CD4-positive, alpha-beta T cell (primary cell): ENCODE results near the gene IGFL1. TPM values are rescaled to one million over a fixed set of nuclear protein-coding genes. Genes with fewer than 3 reads are reported as not detected.
"Not testable (repeated sequence)": the region's sequence is repeated elsewhere in the genome, so short reads cannot be mapped to it uniquely, and the experiment has no call there.

ENCODE experiments used
- ATAC-seq: fragments of 200-7000 bp; cut with Tn5 transposase; one replicate; pipeline ENCODE4 v1.10.0; 2022; ENCODE audit warnings: mild to moderate bottlenecking; ENCODE audit not compliant: poor library complexity
- CTCF ChIA-PET: fragments of 350-600 bp; sonication (Branson Sonifier 250); formaldehyde crosslinking; loops from one replicate; lab custom pipeline; 2021; ENCODE audit warnings: antibody characterized with exemption, inconsistent platforms; lab: Charles Lee
- POLR2A ChIA-PET: fragments of 350-600 bp; sonication (Branson Sonifier 250); formaldehyde crosslinking; loops from one replicate; lab custom pipeline; 2021; ENCODE audit warnings: antibody characterized with exemption, inconsistent platforms; lab: Charles Lee
- DNase-seq, 14 experiments: peaks; one replicate each; pipeline ENCODE4 v3.0.0-alpha.2; 2013 to 2020; ENCODE audit warnings: mixed read lengths in 2 of 14
- H3K27ac ChIP-seq, 2 donors: one replicate each; pipeline versions ENCODE4 v1.5.1 to v1.7.0; 2013; ENCODE audit warnings: low read length in 2 of 2, low read depth in 1 of 2, mild to moderate bottlenecking in 1 of 2
- H3K27me3 ChIP-seq, 2 experiments: 1 replicate in 1 of 2; 2 replicates in 1 of 2; pipeline versions ENCODE4 v1.6.1 to v1.7.0; 2013; ENCODE audit warnings: low read length in 2 of 2, control low read depth in 1 of 2, mild to moderate bottlenecking in 1 of 2, moderate library complexity in 1 of 2; ENCODE audit not compliant: insufficient read depth in 2 of 2, control insufficient read depth in 1 of 2
- H3K36me3 ChIP-seq: one replicate; pipeline ENCODE4 v1.6.1; 2013; ENCODE audit warnings: low read length, control low read depth; ENCODE audit not compliant: insufficient read depth
- H3K4me1 ChIP-seq: one replicate; pipeline ENCODE4 v1.6.1; 2013; ENCODE audit warnings: low read length, control low read depth; ENCODE audit not compliant: insufficient read depth
- H3K4me3 ChIP-seq: one replicate; pipeline ENCODE4 v1.5.1; 2013; ENCODE audit warnings: mild to moderate bottlenecking, low read length, moderate library complexity
- H3K9me3 ChIP-seq, 2 experiments: 1 replicate in 1 of 2; 2 replicates in 1 of 2; pipeline versions ENCODE4 v1.6.1 to v1.7.0; 2013; ENCODE audit warnings: low read length in 2 of 2, mild to moderate bottlenecking in 2 of 2, control low read depth in 1 of 2, moderate library complexity in 1 of 2; ENCODE audit not compliant: control insufficient read depth in 1 of 2, insufficient read depth in 1 of 2
- H3K27ac Mint-ChIP-seq: one replicate; pipeline ENCODE4 v1.8.0; 2020; ENCODE audit warnings: mixed read lengths
- H3K27me3 Mint-ChIP-seq: one replicate; pipeline ENCODE4 v1.8.0; 2021; ENCODE audit warnings: mixed read lengths
- H3K36me3 Mint-ChIP-seq: one replicate; pipeline ENCODE4 v1.8.0; 2021; ENCODE audit warnings: low read depth, mixed read lengths
- H3K4me1 Mint-ChIP-seq: one replicate; pipeline ENCODE4 v1.8.0; 2021; ENCODE audit warnings: low read depth, mixed read lengths
- H3K4me3 Mint-ChIP-seq: one replicate; pipeline ENCODE4 v1.8.0; 2020; ENCODE audit warnings: mild to moderate bottlenecking, mixed read lengths
- H3K9me3 Mint-ChIP-seq: one replicate; pipeline ENCODE4 v1.8.0; 2020; ENCODE audit warnings: mixed read lengths
- CTCF ChIP-seq: fragments of 200-600 bp; IDR thresholded peaks from one replicate; pipeline ENCODE4 v1.8.0; 2022; ENCODE audit warnings: antibody characterized with exemption, mild to moderate bottlenecking
- intact Hi-C, 2 experiments: fragments of 100-400 bp; cut with DNase I in 1 of 2; cut with micrococcal nuclease in 1 of 2; formaldehyde crosslinking; loops; one replicate each; pipeline versions ENCODE4 v1.15.1 to v1.9.0; 2023 to 2025; cut with DNase I, micrococcal nuclease
- total RNA-seq, 174 experiments: library from RNA in 2 of 174; stranded (reverse) in 2 of 174; gene quantifications; one replicate each; pipeline ENCODE4 v1.2.3 and lab custom pipeline; 2021 to 2026

The IGFL1 gene
- total RNA-seq, 2 experiments from 2014 or later, result not detected

GRCh38 chr19:46191972-46192371 is 37.6 kb upstream of the IGFL1 start:
- POLR2A ChIA-PET, result no interaction called here
- no peaks in the 10 kb centered on the region for H3K4me1 ChIP-seq
- no peaks in the 10 kb centered on the region for H3K36me3 ChIP-seq
- TF ChIP-seq CTCF, result no peak
- no peak overlapping the region for H3K27ac ChIP-seq
- peaks cover 19 to 33% of the 10 kb centered on the region in 2 experiments for H3K27me3 ChIP-seq
- CTCF ChIA-PET, result no interaction called here
- DNase-seq, result peak in 2 of 14 experiments; percentile 22 to 32
- H3K4me1 Mint-ChIP-seq, result no peaks in the 10 kb centered on the region
- H3K4me3 Mint-ChIP-seq, result no peak overlapping the region
- peaks cover 70% of the 10 kb centered on the region for H3K27me3 Mint-ChIP-seq
- H3K27ac Mint-ChIP-seq, result no peak overlapping the region
- intact Hi-C loops, result no loop called here
- H3K9me3 ChIP-seq, result no peaks in the 10 kb centered on the region
- no peak for ATAC-seq
- no peaks in the 10 kb centered on the region for H3K36me3 Mint-ChIP-seq
- H3K4me3 ChIP-seq, result no peak overlapping the region
- no peaks in the 10 kb centered on the region for H3K9me3 Mint-ChIP-seq

- H3K4me3 Mint-ChIP-seq, H3K27ac ChIP-seq, CTCF ChIA-PET, intact Hi-C loops, H3K9me3 ChIP-seq, H3K36me3 ChIP-seq, DNase-seq, H3K4me3 ChIP-seq, H3K4me1 Mint-ChIP-seq, H3K9me3 Mint-ChIP-seq, ATAC-seq, H3K36me3 Mint-ChIP-seq, H3K27ac Mint-ChIP-seq, H3K4me1 ChIP-seq, POLR2A ChIA-PET: not testable (repeated sequence)
- peaks cover 20 to 33% of the 10 kb centered on the region in 2 experiments for H3K27me3 ChIP-seq
- peaks cover 76% of the 10 kb centered on the region for H3K27me3 Mint-ChIP-seq
Observed at GRCh38 chr19:46192626-46192991, 36.9 kb upstream of the IGFL1 start.

GRCh38 chr19:46192992-46193650 is 36.4 kb upstream of the IGFL1 start:
- Mint-ChIP-seq H3K9me3 (no peaks in the 10 kb centered on the region), H3K27me3 (peaks cover 73% of the 10 kb centered on the region), H3K27ac (no peak overlapping the region), H3K4me1 (no peaks in the 10 kb centered on the region), H3K36me3 (no peaks in the 10 kb centered on the region), H3K4me3 (no peak overlapping the region)
- ATAC-seq (no peak), DNase-seq (peak in 2 of 14 experiments; percentile 63 to 71)
- no peaks in the 10 kb centered on the region for H3K4me1 ChIP-seq
- no peak for TF ChIP-seq CTCF
- H3K27me3 ChIP-seq, result peaks cover 20 to 31% of the 10 kb centered on the region in 2 experiments
- no peak overlapping the region for H3K27ac ChIP-seq
- POLR2A ChIA-PET, result no interaction called here
- intact Hi-C loops, result no loop called here
- H3K4me3 ChIP-seq, result no peak overlapping the region
- H3K9me3 ChIP-seq, result no peaks in the 10 kb centered on the region
- CTCF ChIA-PET, result no interaction called here
- no peaks in the 10 kb centered on the region for H3K36me3 ChIP-seq

GRCh38 chr19:46193678-46194077 is 35.9 kb upstream of the IGFL1 start:
- no peak for TF ChIP-seq CTCF
- H3K27ac ChIP-seq, result no peak overlapping the region
- H3K9me3 Mint-ChIP-seq, result no peaks in the 10 kb centered on the region
- peaks cover 73% of the 10 kb centered on the region for H3K27me3 Mint-ChIP-seq
- intact Hi-C loops, result no loop called here
- CTCF ChIA-PET, result no interaction called here
- H3K9me3 ChIP-seq, result no peaks in the 10 kb centered on the region
- DNase-seq (no peak), ATAC-seq (no peak)
- H3K4me1 Mint-ChIP-seq, result no peaks in the 10 kb centered on the region
- no peaks in the 10 kb centered on the region for H3K4me1 ChIP-seq
- peaks cover 21 to 26% of the 10 kb centered on the region in 2 experiments for H3K27me3 ChIP-seq
- no peak overlapping the region for H3K4me3 ChIP-seq
- H3K36me3 ChIP-seq, result no peaks in the 10 kb centered on the region
- POLR2A ChIA-PET, result no interaction called here
- H3K36me3 Mint-ChIP-seq, result no peaks in the 10 kb centered on the region
- no peak overlapping the region for H3K27ac Mint-ChIP-seq
- no peak overlapping the region for H3K4me3 Mint-ChIP-seq
